SK-N-MC (cell line): Measurements from ENCODE around the gene COX4I2.

Experiments
- EZH2 ChIP-seq: fragments of 200-600 bp; sonication (generic); IDR thresholded peaks from one replicate; pipeline ENCODE4 v1.6.1; 2017; ENCODE audit warnings: antibody characterized with exemption
- FOXP2 ChIP-seq: optimal IDR thresholded peaks from 2 replicates; pipeline ENCODE3; 2011; ENCODE audit warnings: mild to moderate bottlenecking, moderate library complexity; ENCODE audit not compliant: insufficient read depth; ENCODE audit errors: extremely low read length, control extremely low read depth
- POLR2AphosphoS5 ChIP-seq: IDR thresholded peaks from 2 replicates; pipeline ENCODE4 v1.6.1; 2012; ENCODE audit warnings: mild to moderate bottlenecking, low read depth, low read length, borderline replicate concordance

GRCh38 chr20:31597481-31597855, 40.2 kb upstream of the COX4I2 start:
- TF ChIP-seq POLR2AphosphoS5 (no peak), EZH2 (no peak), FOXP2 (no peak)
